ENCODE results near the gene COX7A2. TPM values are rescaled to one million over a fixed set of nuclear protein-coding genes. Genes with fewer than 3 reads are reported as not detected.

The COX7A2 gene
- total and polyA plus RNA-seq, 2 of the 13 experiments (the other 11 are each of a cell fraction or from before 2014, with no cell fraction given) = 407 to 556 TPM

GRCh38 chr6:75243333-75244062, at the start of gene COX7A2 (continued):
- TF ChIP-seq PHF20 (CRISPR knock-in tag; IDR thresholded peaks at IDR 0.05) = peak; percentile 94
- TF ChIP-seq, protein P1, sequence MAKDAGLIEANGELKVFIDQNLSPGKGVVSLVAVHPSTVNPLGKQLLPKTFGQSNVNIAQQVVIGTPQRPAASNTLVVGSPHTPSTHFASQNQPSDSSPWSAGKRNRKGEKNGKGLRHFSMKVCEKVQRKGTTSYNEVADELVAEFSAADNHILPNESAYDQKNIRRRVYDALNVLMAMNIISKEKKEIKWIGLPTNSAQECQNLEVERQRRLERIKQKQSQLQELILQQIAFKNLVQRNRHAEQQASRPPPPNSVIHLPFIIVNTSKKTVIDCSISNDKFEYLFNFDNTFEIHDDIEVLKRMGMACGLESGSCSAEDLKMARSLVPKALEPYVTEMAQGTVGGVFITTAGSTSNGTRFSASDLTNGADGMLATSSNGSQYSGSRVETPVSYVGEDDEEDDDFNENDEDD (CRISPR knock-in tag; IDR thresholded peaks at IDR 0.05; ENCODE audit: borderline replicate concordance) = peak; percentile 60; the same call in 1 of the 2 replicates
- peak; percentile 96 for TF ChIP-seq IRF2 (CRISPR knock-in tag; IDR thresholded peaks at IDR 0.05)
- peak; percentile 89 for TF ChIP-seq ETV5 (CRISPR knock-in tag; IDR thresholded peaks at IDR 0.05; ENCODE audit: borderline replicate concordance)
- TF ChIP-seq CHD2 (IDR thresholded peaks at IDR 0.05; ENCODE audit: low read depth, low read length) = peak; percentile 42; the same call in 1 of the 2 replicates
- TF ChIP-seq RARG (CRISPR knock-in tag; IDR thresholded peaks at IDR 0.05; ENCODE audit: low read depth) = no peak
- peak; percentile 78 for TF ChIP-seq PHF5A (CRISPR knock-in tag; IDR thresholded peaks at IDR 0.05; ENCODE audit: low read depth, unreplicated experiment)
- TF ChIP-seq, protein P2, sequence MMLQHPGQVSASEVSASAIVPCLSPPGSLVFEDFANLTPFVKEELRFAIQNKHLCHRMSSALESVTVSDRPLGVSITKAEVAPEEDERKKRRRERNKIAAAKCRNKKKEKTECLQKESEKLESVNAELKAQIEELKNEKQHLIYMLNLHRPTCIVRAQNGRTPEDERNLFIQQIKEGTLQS (CRISPR knock-in tag; IDR thresholded peaks at IDR 0.05) = 0 out of 2 replicates have a peak, but pooled peaks have one; percentile 18
- TF ChIP-seq, protein P3, sequence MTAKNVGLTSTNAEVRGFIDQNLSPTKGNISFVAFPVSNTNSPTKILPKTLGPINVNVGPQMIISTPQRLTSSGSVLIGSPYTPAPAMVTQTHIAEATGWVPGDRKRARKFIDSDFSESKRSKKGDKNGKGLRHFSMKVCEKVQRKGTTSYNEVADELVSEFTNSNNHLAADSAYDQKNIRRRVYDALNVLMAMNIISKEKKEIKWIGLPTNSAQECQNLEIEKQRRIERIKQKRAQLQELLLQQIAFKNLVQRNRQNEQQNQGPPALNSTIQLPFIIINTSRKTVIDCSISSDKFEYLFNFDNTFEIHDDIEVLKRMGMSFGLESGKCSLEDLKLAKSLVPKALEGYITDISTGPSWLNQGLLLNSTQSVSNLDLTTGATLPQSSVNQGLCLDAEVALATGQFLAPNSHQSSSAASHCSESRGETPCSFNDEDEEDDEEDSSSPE (CRISPR knock-in tag; IDR thresholded peaks at IDR 0.05) = peak; percentile 62; the same call in 1 of the 2 replicates
- 0 out of 2 replicates have a peak, but pooled peaks have one; percentile 18 for TF ChIP-seq ZNF740 (CRISPR knock-in tag; IDR thresholded peaks at IDR 0.05)
- TF ChIP-seq HOXA3 (CRISPR knock-in tag; IDR thresholded peaks at IDR 0.05) = peak; percentile 99
- TF ChIP-seq ZFP1 (CRISPR knock-in tag; IDR thresholded peaks at IDR 0.05) = peak; percentile 52; the same call in 1 of the 2 replicates
- TF ChIP-seq, protein P4, sequence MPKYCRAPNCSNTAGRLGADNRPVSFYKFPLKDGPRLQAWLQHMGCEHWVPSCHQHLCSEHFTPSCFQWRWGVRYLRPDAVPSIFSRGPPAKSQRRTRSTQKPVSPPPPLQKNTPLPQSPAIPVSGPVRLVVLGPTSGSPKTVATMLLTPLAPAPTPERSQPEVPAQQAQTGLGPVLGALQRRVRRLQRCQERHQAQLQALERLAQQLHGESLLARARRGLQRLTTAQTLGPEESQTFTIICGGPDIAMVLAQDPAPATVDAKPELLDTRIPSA (CRISPR knock-in tag; IDR thresholded peaks at IDR 0.05; ENCODE audit: borderline replicate concordance) = 0 out of 2 replicates have a peak, but pooled peaks have one; percentile 66
- TF ChIP-seq ARID5B (CRISPR knock-in tag; IDR thresholded peaks at IDR 0.05) = peak; percentile 70
- no peak for TF ChIP-seq POLR2AphosphoS2 (IDR thresholded peaks at IDR 0.05; ENCODE audit: low read depth, low read length)
- no peak for TF ChIP-seq MNT (IDR thresholded peaks at IDR 0.05)
- peak; percentile 95 for TF ChIP-seq SAP130 (CRISPR knock-in tag; IDR thresholded peaks at IDR 0.05; ENCODE audit: low read depth)

Data from HepG2 (cell line).